ENCODE measurements around the gene SIPA1L3. TPM values are rescaled to one million over a fixed set of nuclear protein-coding genes. Genes with fewer than 3 reads are reported as not detected.

Gene SIPA1L3
- polyA plus RNA-seq, 1 of the 3 experiments (the other 2 are of a cell fraction), result 11.6 TPM

DNA sequence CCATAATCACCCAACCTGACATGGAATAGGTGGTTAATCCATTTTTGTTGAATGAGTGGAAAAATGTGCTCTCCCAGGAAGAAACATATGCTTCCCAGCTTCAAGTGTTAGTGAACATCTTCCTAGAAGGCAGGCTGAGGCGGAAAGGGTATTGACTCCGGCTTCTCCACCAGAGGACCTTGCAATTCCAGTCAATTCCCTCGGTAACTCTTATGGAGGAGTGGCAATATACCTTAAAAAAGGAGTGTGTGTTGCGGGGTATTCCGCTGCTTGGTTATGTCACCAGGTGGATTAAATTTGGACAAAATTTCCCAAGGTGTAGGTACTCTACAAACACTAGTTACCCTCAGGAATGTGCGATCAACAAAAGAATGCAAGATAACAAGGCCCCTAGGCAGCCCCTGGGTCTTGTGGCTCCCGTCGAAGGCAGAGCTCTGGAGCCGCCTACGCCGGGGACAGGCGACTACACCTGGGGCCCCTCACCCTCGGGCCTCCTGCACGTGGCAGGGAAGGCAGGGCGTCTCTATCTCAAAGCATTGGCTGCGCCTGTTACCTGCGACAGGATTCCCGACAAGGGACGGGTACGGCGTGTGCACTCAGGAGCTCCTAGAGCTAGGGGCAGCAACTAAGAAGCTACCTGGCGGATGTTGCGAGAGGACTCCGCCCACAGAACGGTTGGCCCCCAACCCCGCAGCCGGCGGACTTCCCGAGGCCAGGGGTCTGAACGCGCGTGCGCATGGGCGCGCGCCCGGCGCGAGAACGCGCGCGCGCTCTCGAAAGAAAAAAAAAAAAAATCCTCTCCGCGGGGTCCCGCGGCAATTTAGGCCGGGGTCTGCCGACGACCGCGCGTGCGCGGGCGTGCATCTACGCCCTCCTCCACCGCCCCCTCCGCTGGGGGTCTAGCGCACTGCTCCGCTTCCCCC, 801 bp upstream of the SIPA1L3 start, which contains the start of gene WDR87:
WDR87 (minus strand) TSS at position 649 of the 923 bp plus-strand sequence. CDS start 8,355 bp downstream, outside the sequence.
- Histone ChIP-seq H2AFZ (ENCODE audit: low read depth) (peak within 1 kb of the TSS; percentile 89), H3K4me1 (ENCODE audit: control insufficient read depth in 1 of 2, insufficient read depth in 2 of 2, low read depth in 1 of 2, low read length in 1 of 2) (peaks cover 4 to 16% of the 10 kb centered on the region in 2 experiments; a peak in 1 of 4 replicates), H3K36me3 (replicated peaks in 1 of 2; ENCODE audit: control insufficient read depth in 1 of 2, insufficient read depth in 2 of 2, low read length in 1 of 2) (peaks cover 0 to 11% of the 10 kb centered on the region in 2 experiments), H3K27me3 (ENCODE audit: insufficient read depth) (no peaks in the 10 kb centered on the region), H3F3A (replicated peaks; ENCODE audit: insufficient read depth) (no peaks in the 10 kb centered on the region), H3K4me3 (ENCODE audit: low read depth in 2 of 2, low read length in 1 of 2) (peak within 1 kb of the TSS; percentile 77 to 97), H3K9ac (peak within 1 kb of the TSS; percentile 92), H3K4me2 (peak within 1 kb of the TSS; percentile 95), H3K9me2 (no peaks in the 10 kb centered on the region), H4K20me1 (ENCODE audit: insufficient read depth) (peaks cover 16% of the 10 kb centered on the region; the same call in 1 of the 2 replicates), H3K9me3 (no peaks in the 10 kb centered on the region), H3K27ac (ENCODE audit: low read depth in 2 of 2, low read length in 1 of 2) (peak within 1 kb of the TSS; percentile 78 to 94), H3K79me2 (ENCODE audit: insufficient read depth) (peaks cover 41% of the 10 kb centered on the region)
- TF ChIP-seq NRF1 (IDR thresholded peaks at IDR 0.05; ENCODE audit: low read depth, low read length) (peak; percentile 67), YY1 (IDR thresholded peaks at IDR 0.05; ENCODE audit: low read depth) (no peak), MXI1 (IDR thresholded peaks at IDR 0.05; ENCODE audit: low read depth, low read length) (no peak), SMC3 (IDR thresholded peaks at IDR 0.05; ENCODE audit: low read depth, low read length) (peak; percentile 8; the same call in 1 of the 2 replicates), EP300 (IDR thresholded peaks at IDR 0.05; ENCODE audit: borderline replicate concordance in 1 of 2, low read depth in 1 of 2, low read length in 1 of 2) (no peak)
- TF ChIP-seq, protein P1, sequence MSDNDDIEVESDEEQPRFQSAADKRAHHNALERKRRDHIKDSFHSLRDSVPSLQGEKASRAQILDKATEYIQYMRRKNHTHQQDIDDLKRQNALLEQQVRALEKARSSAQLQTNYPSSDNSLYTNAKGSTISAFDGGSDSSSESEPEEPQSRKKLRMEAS (IDR thresholded peaks at IDR 0.05; ENCODE audit: low read depth), result peak; percentile 59; the same call in 1 of the 2 replicates
- ChIA-PET POLR2A (interaction anchor here (0.6 to 2.4 kb wide), 6 partner anchors 18 to 247 kb away, joined by 3 to 50 read pairs (median 4); no protein-coding TSS in a partner anchor), CTCF (interaction anchor here (0.8 to 6.8 kb wide), 12 partner anchors 10 to 430 kb away, joined by 3 to 67 read pairs (median 4); partner anchors contain the start of gene CATSPERG)
- peak; percentile 95 for DNase-seq
- whole genome bisulfite sequencing (ENCODE audit: low lambda C conversion rate), result 13% methylated on average over 34 of the region's 63 CpGs

DNA sequence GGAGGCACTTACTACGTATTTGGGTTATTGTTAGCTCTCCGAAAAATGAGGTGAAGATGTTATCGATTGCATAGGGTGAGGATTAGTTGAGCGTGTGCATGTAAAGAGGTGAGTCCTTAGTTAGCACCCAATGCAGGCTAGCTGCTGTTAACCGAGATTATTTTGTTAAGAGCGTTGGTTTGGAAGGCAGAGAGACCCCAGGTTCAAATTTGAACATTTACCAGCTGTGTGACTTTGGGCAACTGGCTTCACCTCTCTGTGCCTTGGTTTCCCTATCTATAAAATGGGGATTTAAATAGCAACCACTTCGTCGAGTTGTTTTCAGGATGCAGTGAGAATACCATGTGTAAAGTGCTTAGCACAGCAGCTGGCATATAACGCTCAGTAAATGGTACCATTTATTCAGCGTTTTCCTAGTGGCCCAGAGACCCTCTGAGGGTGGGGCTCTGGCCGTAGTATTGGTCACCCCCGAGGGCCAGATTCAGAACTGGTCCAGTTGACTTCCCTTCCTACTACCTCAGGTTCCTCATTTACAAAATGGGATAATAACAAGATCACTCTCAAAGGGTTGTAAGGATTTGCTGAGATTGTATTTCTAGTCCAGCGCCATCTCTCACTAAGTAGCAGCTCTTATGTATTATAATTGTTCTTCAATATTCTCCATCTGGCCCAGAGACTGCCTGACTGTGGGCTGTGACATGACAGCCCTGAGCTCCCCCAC, 887 bp downstream of the SIPA1L3 start:
- Histone ChIP-seq H3K27me3 (ENCODE audit: insufficient read depth) (no peaks in the 10 kb centered on the region), H3K9me2 (no peaks in the 10 kb centered on the region), H3K27ac (ENCODE audit: low read depth in 2 of 2, low read length in 1 of 2) (peak overlapping the region in 1 of 2 experiments; percentile 78; a peak in 2 of 4 replicates), H3K4me2 (peak overlapping the region; percentile 95), H3K9me3 (no peaks in the 10 kb centered on the region), H3K9ac (peak overlapping the region; percentile 92), H2AFZ (ENCODE audit: low read depth) (peak overlapping the region; percentile 64; the same call in 1 of the 2 replicates), H3K79me2 (ENCODE audit: insufficient read depth) (peaks cover 58% of the 10 kb centered on the region), H4K20me1 (ENCODE audit: insufficient read depth) (peaks cover 16% of the 10 kb centered on the region; the same call in 1 of the 2 replicates), H3F3A (replicated peaks; ENCODE audit: insufficient read depth) (no peaks in the 10 kb centered on the region), H3K36me3 (replicated peaks in 1 of 2; ENCODE audit: control insufficient read depth in 1 of 2, insufficient read depth in 2 of 2, low read length in 1 of 2) (peaks cover 0 to 11% of the 10 kb centered on the region in 2 experiments), H3K4me1 (ENCODE audit: control insufficient read depth in 1 of 2, insufficient read depth in 2 of 2, low read depth in 1 of 2, low read length in 1 of 2) (peaks cover 4 to 16% of the 10 kb centered on the region in 2 experiments; a peak in 1 of 4 replicates), H3K4me3 (ENCODE audit: low read depth in 2 of 2, low read length in 1 of 2) (peak overlapping the region; percentile 77 to 97)
- 0 out of 2 replicates have a peak, but pooled peaks have one; percentile 27 for TF ChIP-seq RCOR1 (IDR thresholded peaks at IDR 0.05; ENCODE audit: low read length)
- TF ChIP-seq, protein P2, sequence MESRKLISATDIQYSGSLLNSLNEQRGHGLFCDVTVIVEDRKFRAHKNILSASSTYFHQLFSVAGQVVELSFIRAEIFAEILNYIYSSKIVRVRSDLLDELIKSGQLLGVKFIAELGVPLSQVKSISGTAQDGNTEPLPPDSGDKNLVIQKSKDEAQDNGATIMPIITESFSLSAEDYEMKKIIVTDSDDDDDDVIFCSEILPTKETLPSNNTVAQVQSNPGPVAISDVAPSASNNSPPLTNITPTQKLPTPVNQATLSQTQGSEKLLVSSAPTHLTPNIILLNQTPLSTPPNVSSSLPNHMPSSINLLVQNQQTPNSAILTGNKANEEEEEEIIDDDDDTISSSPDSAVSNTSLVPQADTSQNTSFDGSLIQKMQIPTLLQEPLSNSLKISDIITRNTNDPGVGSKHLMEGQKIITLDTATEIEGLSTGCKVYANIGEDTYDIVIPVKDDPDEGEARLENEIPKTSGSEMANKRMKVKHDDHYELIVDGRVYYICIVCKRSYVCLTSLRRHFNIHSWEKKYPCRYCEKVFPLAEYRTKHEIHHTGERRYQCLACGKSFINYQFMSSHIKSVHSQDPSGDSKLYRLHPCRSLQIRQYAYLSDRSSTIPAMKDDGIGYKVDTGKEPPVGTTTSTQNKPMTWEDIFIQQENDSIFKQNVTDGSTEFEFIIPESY (IDR thresholded peaks at IDR 0.05; ENCODE audit: borderline replicate concordance, low read depth), result no peak
- POLR2A ChIA-PET, result interaction anchor here (0.5 to 2.4 kb wide), 7 partner anchors 10 to 1077 kb away, joined by 3 to 50 read pairs (median 3); partner anchors contain the start of gene PSMD8
- whole genome bisulfite sequencing (ENCODE audit: low lambda C conversion rate), result 19% methylated on average over 13 of the region's 13 CpGs
- CTCF ChIA-PET, result interaction anchor here (0.6 to 6.8 kb wide), 12 partner anchors 9 to 454 kb away, joined by 3 to 67 read pairs (median 4); partner anchors contain the start of gene CATSPERG
- DNase-seq, result no peak

Measured in SK-N-SH (cell line).